PC-3 (cell line): ENCODE measurements around the gene PCSK5. TPM values are rescaled to one million over a fixed set of nuclear protein-coding genes. Genes with fewer than 3 reads are reported as not detected.

Experiments used
- ATAC-seq: fragments of 200-7000 bp; cut with Tn5 transposase; 2 replicates; pipeline ENCODE4 v1.9.1; 2020; ENCODE audit warnings: mild to moderate bottlenecking, moderate library complexity
- BruUV-seq: library from RNA; stranded (reverse); fragments of 400-500 nt; replicated peaks from 2 replicates; lab custom pipeline; 2021; lab: Mats Ljungman, UMichigan
- CTCF ChIA-PET: fragments of 300-600 bp; sonication (Branson Sonifier 250); formaldehyde crosslinking; loops from one replicate; lab custom pipeline; 2022; ENCODE audit warnings: antibody characterized with exemption; lab: Charles Lee
- POLR2A ChIA-PET: fragments of 300-600 bp; sonication (Branson Sonifier 250); formaldehyde crosslinking; loops from one replicate; lab custom pipeline; 2022; ENCODE audit warnings: antibody characterized with exemption; ENCODE audit not compliant: unreplicated experiment; lab: Charles Lee
- DNase-seq: peaks from one replicate; pipeline ENCODE4 v3.0.0-alpha.2; 2015
- H2AFZ ChIP-seq: fragments of 300-600 bp; sonication (generic); 2 replicates; pipeline ENCODE4 v1.6.0; 2016; ENCODE audit warnings: antibody characterized with exemption, low read length
- H3F3A ChIP-seq: fragments of 300-600 bp; sonication (generic); one replicate; pipeline ENCODE4 v1.6.0; 2017; ENCODE audit warnings: antibody characterized with exemption, low read length, control low read depth, mild to moderate bottlenecking; ENCODE audit not compliant: unreplicated experiment
- H3K27ac ChIP-seq: fragments of 300-600 bp; sonication (generic); 2 replicates; pipeline ENCODE4 v1.5.1; 2016; ENCODE audit warnings: mild to moderate bottlenecking, low read length
- H3K27me3 ChIP-seq: fragments of 300-600 bp; sonication (generic); 2 replicates; pipeline ENCODE4 v1.6.1; 2016; ENCODE audit warnings: low read length, mixed read lengths
- H3K36me3 ChIP-seq: fragments of 300-600 bp; sonication (generic); 2 replicates; pipeline ENCODE4 v1.6.1; 2016; ENCODE audit warnings: low read depth, mixed run types, low read length, mixed read lengths
- H3K4me1 ChIP-seq: fragments of 300-600 bp; sonication (generic); 2 replicates; pipeline ENCODE4 v1.5.1; 2016; ENCODE audit warnings: low read length; ENCODE audit not compliant: insufficient read depth
- H3K4me2 ChIP-seq: fragments of 300-600 bp; sonication (generic); 2 replicates; pipeline ENCODE4 v1.6.0; 2016; ENCODE audit warnings: low read length
- H3K4me3 ChIP-seq: fragments of 300-600 bp; sonication (generic); 2 replicates; pipeline ENCODE4 v1.5.1; 2016; ENCODE audit warnings: mild to moderate bottlenecking, low read length, mixed read lengths
- H3K79me2 ChIP-seq: fragments of 300-600 bp; sonication (generic); 2 replicates; pipeline ENCODE4 v1.6.1; 2017; ENCODE audit warnings: low read length, mixed read lengths
- H3K9ac ChIP-seq: fragments of 300-600 bp; sonication (generic); 2 replicates; pipeline ENCODE4 v1.6.0; 2016; ENCODE audit warnings: mild to moderate bottlenecking, low read length
- H3K9me2 ChIP-seq: fragments of 300-600 bp; sonication (generic); replicated peaks from 2 replicates; pipeline ENCODE4 v1.6.1; 2016; ENCODE audit warnings: mixed run types, low read length, mixed read lengths
- H3K9me3 ChIP-seq: fragments of 300-600 bp; sonication (generic); 2 replicates; pipeline ENCODE4 v1.6.1; 2016; ENCODE audit warnings: low read length, mixed read lengths
- H4K20me1 ChIP-seq: fragments of 300-600 bp; sonication (generic); 2 replicates; pipeline ENCODE4 v1.6.1; 2016; ENCODE audit warnings: low read length, mixed read lengths
- CTCF ChIP-seq: fragments of 300-600 bp; sonication (generic); conservative IDR thresholded peaks from 2 replicates; pipeline ENCODE4 v1.5.1; 2017; ENCODE audit warnings: antibody characterized with exemption, low read depth, mild to moderate bottlenecking, low read length
- EZH2 ChIP-seq: fragments of 300-600 bp; sonication (generic); IDR thresholded peaks from one replicate; pipeline ENCODE4 v1.6.1; 2017; ENCODE audit warnings: antibody characterized with exemption, mild to moderate bottlenecking, low read length; ENCODE audit not compliant: unreplicated experiment
- EZH2phosphoT487 ChIP-seq: fragments of 300-600 bp; sonication (generic); IDR thresholded peaks from 2 replicates; pipeline ENCODE4 v1.6.1; 2018; ENCODE audit warnings: mild to moderate bottlenecking, antibody characterized with exemption, low read length, borderline replicate concordance
- intact Hi-C: fragments of 100-400 bp; cut with micrococcal nuclease; formaldehyde crosslinking; loops from 2 replicates; pipeline ENCODE4 v1.9.0; 2023
- total RNA-seq: library from RNA; depleted of rRNA; stranded (reverse); fragments of >200 nt; gene quantifications from 2 replicates; pipeline ENCODE4 v1.2.3, GENCODE V29; 2014

PCSK5 gene
- total RNA-seq, 1 experiment from 2014 or later: not detected

- intact Hi-C loops: no loop called here
- no peak overlapping the region for H3K4me2 ChIP-seq
- CTCF ChIA-PET: no interaction called here
- no peaks in the 10 kb centered on the region for H3K27me3 ChIP-seq
- no peaks in the 10 kb centered on the region for H3K4me1 ChIP-seq
- H3K9me3 ChIP-seq: no peaks in the 10 kb centered on the region
- ATAC-seq: no peak
- TF ChIP-seq EZH2phosphoT487: no peak
- no peak for TF ChIP-seq CTCF
- no peak for TF ChIP-seq EZH2
- POLR2A ChIA-PET: no interaction called here
- no peaks in the 10 kb centered on the region for H3K9me2 ChIP-seq
- H3K4me3 ChIP-seq: no peak overlapping the region
- no peak for DNase-seq
- H3K79me2 ChIP-seq: no peaks in the 10 kb centered on the region
- no peaks in the 10 kb centered on the region for H4K20me1 ChIP-seq
- no peak overlapping the region for H3K27ac ChIP-seq
- H3K9ac ChIP-seq: no peak overlapping the region
- no peaks in the 10 kb centered on the region for H3F3A ChIP-seq
- H3K36me3 ChIP-seq: no peaks in the 10 kb centered on the region
- no peak overlapping the region for H2AFZ ChIP-seq
- no TSS peak for BruUV-seq
Observed at GRCh38 chr9:75914002-75914401, 23.5 kb downstream of the PCSK5 start.

DNA sequence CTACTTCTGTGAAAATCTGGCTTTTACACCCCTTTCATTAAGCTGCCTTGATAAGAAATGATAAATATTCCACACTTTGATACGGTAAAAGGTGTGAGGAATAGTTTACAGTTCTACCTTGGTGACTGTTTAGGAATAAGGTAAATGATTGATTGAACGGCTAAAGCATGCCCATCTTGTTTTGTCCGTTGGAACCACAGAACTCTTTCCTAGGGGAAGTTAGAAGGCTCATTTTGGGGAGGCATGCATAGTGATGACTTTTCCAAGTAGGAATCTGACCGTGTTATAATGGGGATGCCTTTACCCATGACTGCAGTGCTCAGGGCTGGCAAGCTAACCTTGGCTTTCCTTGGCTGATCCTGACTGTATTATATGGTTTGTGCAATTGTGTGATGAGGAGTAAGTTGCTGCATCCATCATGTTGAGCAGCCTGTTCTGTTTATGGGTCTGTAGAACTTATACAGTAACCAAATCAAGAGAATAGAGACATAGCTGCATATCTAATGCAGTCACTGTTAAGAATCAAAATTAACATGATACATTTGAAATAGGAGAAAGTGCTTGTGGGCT lies 24.5 kb downstream of the PCSK5 start:
- ChIA-PET CTCF (no interaction called here), POLR2A (no interaction called here)
- Histone ChIP-seq H3K4me3 (no peak overlapping the region), H3K27me3 (no peaks in the 10 kb centered on the region), H3K4me2 (no peak overlapping the region), H3K9me3 (no peaks in the 10 kb centered on the region), H3K27ac (no peak overlapping the region), H3K4me1 (no peaks in the 10 kb centered on the region), H3K79me2 (no peaks in the 10 kb centered on the region), H2AFZ (no peak overlapping the region), H3K9ac (no peak overlapping the region), H4K20me1 (no peaks in the 10 kb centered on the region), H3K36me3 (no peaks in the 10 kb centered on the region), H3K9me2 (no peaks in the 10 kb centered on the region), H3F3A (no peaks in the 10 kb centered on the region)
- intact Hi-C loops: no loop called here
- TF ChIP-seq CTCF (no peak), EZH2 (no peak), EZH2phosphoT487 (no peak)
- ATAC-seq: no peak
- no TSS peak for BruUV-seq
- DNase-seq: no peak

GRCh38 chr9:75918154-75918553 lies 27.7 kb downstream of the PCSK5 start:
- Histone ChIP-seq H2AFZ (no peak overlapping the region), H3K9me2 (no peaks in the 10 kb centered on the region), H3K9ac (no peak overlapping the region), H3K27me3 (no peaks in the 10 kb centered on the region), H3K36me3 (no peaks in the 10 kb centered on the region), H3K4me2 (no peak overlapping the region), H3K79me2 (no peaks in the 10 kb centered on the region), H3K9me3 (no peaks in the 10 kb centered on the region), H3F3A (no peaks in the 10 kb centered on the region), H3K4me1 (no peaks in the 10 kb centered on the region), H4K20me1 (no peaks in the 10 kb centered on the region), H3K27ac (no peak overlapping the region), H3K4me3 (no peak overlapping the region)
- TF ChIP-seq EZH2phosphoT487 (no peak), CTCF (no peak), EZH2 (no peak)
- ChIA-PET POLR2A (no interaction called here), CTCF (no interaction called here)
- DNase-seq: no peak
- intact Hi-C loops: no loop called here
- no TSS peak for BruUV-seq
- no peak for ATAC-seq
